ENCODE results near the gene CIAPIN1.

- TF ChIP-seq CTCF (IDR thresholded peaks at IDR 0.05; ENCODE audit: low read length) (no peak), EZH2 (optimal IDR thresholded peaks at IDR 0.05; ENCODE audit: low read depth, low read length) (no peak)
These were observed 17.3 kb upstream of the CIAPIN1 start for GRCh38 chr16:57464523-57464922.

Data from MM.1S (cell line).